ENCODE data around the gene GIGYF2.

DNA sequence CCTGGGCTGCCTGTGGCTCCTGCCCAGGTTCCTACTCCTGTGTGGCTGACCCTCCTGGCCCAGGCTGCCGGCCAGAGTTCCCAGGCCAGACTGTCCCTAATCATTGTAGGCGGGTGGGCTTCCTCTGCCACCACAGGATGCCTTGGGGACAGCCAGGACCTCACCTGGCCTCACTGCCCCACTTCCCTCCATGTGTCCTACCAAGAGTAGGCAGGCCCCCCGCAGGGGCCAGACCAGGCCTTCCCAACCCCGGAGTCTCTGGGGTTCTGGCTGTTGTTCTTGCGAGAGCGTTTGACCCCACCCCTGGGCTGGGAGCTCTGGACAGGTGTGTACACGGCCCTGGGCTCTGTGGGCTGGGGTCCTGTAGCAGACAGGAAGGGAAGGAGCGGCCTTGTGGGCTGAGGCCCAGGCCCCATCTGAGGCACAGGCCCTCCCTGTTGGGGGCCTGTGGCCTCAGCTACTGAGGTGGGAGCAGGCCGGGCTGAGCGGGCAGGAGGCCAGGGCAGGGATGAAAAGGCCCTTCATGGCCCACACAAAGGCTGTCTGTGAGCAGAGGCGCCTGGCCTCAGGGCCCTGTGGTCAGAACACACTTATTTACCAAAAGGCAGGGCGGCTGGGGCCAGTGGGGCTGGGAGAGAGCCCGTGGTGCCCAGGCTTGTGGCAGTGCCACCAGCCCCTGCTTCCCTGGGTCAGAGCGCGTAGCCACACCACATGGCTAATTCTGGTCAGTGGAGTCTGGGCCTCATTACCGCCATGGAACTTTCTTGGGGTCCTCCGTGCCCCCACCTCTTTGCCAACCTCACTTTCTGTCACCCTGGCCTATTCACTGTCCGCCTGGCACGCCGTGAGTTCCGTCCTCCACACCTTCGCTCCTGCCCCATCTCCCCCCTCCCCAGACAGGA is 175.0 kb downstream of the GIGYF2 start:
- TF ChIP-seq, protein P1, sequence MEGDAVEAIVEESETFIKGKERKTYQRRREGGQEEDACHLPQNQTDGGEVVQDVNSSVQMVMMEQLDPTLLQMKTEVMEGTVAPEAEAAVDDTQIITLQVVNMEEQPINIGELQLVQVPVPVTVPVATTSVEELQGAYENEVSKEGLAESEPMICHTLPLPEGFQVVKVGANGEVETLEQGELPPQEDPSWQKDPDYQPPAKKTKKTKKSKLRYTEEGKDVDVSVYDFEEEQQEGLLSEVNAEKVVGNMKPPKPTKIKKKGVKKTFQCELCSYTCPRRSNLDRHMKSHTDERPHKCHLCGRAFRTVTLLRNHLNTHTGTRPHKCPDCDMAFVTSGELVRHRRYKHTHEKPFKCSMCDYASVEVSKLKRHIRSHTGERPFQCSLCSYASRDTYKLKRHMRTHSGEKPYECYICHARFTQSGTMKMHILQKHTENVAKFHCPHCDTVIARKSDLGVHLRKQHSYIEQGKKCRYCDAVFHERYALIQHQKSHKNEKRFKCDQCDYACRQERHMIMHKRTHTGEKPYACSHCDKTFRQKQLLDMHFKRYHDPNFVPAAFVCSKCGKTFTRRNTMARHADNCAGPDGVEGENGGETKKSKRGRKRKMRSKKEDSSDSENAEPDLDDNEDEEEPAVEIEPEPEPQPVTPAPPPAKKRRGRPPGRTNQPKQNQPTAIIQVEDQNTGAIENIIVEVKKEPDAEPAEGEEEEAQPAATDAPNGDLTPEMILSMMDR (optimal IDR thresholded peaks at IDR 0.05 in 1 of 3, IDR thresholded peaks at IDR 0.05 in 1 of 3, conservative IDR thresholded peaks at IDR 0.05 in 1 of 3; ENCODE audit: extremely low read depth in 1 of 3, insufficient read depth in 2 of 3, low read length in 3 of 3) = no peak
- TF ChIP-seq EZH2 (IDR thresholded peaks at IDR 0.05; ENCODE audit: low read length) = no peak
